DLD1 (cell line): ENCODE results near the gene WFDC11.
"Not testable (repeated sequence)": the region's sequence is repeated elsewhere in the genome, so short reads cannot be mapped to it uniquely, and the experiment has no call there.

Source experiments
- in situ Hi-C: cut with HindIII; loops from 2 replicates; pipeline ENCODE4 v1.10.0; 2017; ENCODE audit warnings: low sequenced_read_pairs

The WFDC11 gene

GRCh38 chr20:45670139-45670538, at the start of gene WFDC11:
Gene WFDC11 (minus strand): TSS chr20:45670239. CDS start chr20:45650600, 19,639 bp downstream.
- in situ Hi-C loops: no loop called here

- in situ Hi-C loops: not testable (repeated sequence)
These were observed 46.2 kb upstream of the WFDC11 start for GRCh38 chr20:45716141-45716688.

GRCh38 chr20:45704969-45705637, 35.1 kb upstream of the WFDC11 start, which contains the start of gene WFDC10B:
Gene WFDC10B (minus strand): TSS chr20:45705019. CDS start chr20:45685992, 19,027 bp downstream.
- in situ Hi-C loops: no loop called here

GRCh38 chr20:45701873-45702272, 31.8 kb upstream of the WFDC11 start, which contains the start of gene WFDC13:
Gene WFDC13 (plus strand): TSS chr20:45702038. CDS start chr20:45702124, 86 bp downstream.
- in situ Hi-C loops: no loop called here

- in situ Hi-C loops: no loop called here
These were observed 31.1 kb upstream of the WFDC11 start for GRCh38 chr20:45701104-45701503.

GRCh38 chr20:45695496-45695895, 25.5 kb upstream of the WFDC11 start:
- in situ Hi-C loops: no loop called here

GRCh38 chr20:45693346-45693745, 23.3 kb upstream of the WFDC11 start:
- in situ Hi-C loops: not testable (repeated sequence)

- in situ Hi-C loops: no loop called here
These were observed 15.9 kb upstream of the WFDC11 start for GRCh38 chr20:45685896-45686295.

- in situ Hi-C loops: no loop called here
These were observed 9.6 kb upstream of the WFDC11 start for GRCh38 chr20:45679650-45680049.

- in situ Hi-C loops: no loop called here
These were observed 2.7 kb upstream of the WFDC11 start for GRCh38 chr20:45672765-45673164.

- in situ Hi-C loops: not testable (repeated sequence)
These were observed 13.0 kb downstream of the WFDC11 start for GRCh38 chr20:45657038-45657437.

- in situ Hi-C loops: not testable (repeated sequence)
These were observed 18.3 kb downstream of the WFDC11 start for GRCh38 chr20:45651726-45652125.

- in situ Hi-C loops: no loop called here
These were observed 20.7 kb downstream of the WFDC11 start for GRCh38 chr20:45649312-45649863.

GRCh38 chr20:45647441-45648050, 22.5 kb downstream of the WFDC11 start:
- in situ Hi-C loops: no loop called here

- in situ Hi-C loops: no loop called here
These were observed 23.2 kb downstream of the WFDC11 start for GRCh38 chr20:45646875-45647274.

GRCh38 chr20:45645869-45646268, 24.2 kb downstream of the WFDC11 start:
- in situ Hi-C loops: not testable (repeated sequence)

- in situ Hi-C loops: not testable (repeated sequence)
These were observed 29.0 kb downstream of the WFDC11 start for GRCh38 chr20:45641076-45641475.

GRCh38 chr20:45639687-45640086, 30.4 kb downstream of the WFDC11 start:
- in situ Hi-C loops: no loop called here

- in situ Hi-C loops: no loop called here
These were observed 33.5 kb downstream of the WFDC11 start for GRCh38 chr20:45636513-45636912.

- in situ Hi-C loops: no loop called here
These were observed 38.9 kb downstream of the WFDC11 start, which contains the start of gene WFDC9 for GRCh38 chr20:45631184-45631583. Gene WFDC9 (minus strand): TSS chr20:45631284. CDS start chr20:45610181, 21,103 bp downstream.

GRCh38 chr20:45630371-45630770, 39.7 kb downstream of the WFDC11 start:
- in situ Hi-C loops: no loop called here
